K562 (cell line): ENCODE results near the gene LMF2. TPM values are rescaled to one million over a fixed set of nuclear protein-coding genes. Genes with fewer than 3 reads are reported as not detected.

Experiments used
- ATAC-seq: fragments of 200-7000 bp; cut with Tn5 transposase; 3 replicates; pipeline ENCODE4 v1.9.1; 2020; ENCODE audit warnings: moderate library complexity
- BruUV-seq: library from RNA; stranded (reverse); fragments of 400-500 nt; replicated peaks from 2 replicates; lab custom pipeline; 2021; lab: Mats Ljungman, UMichigan
- CTCF ChIA-PET: fragments of 300-600 bp; formaldehyde crosslinking; extraction: SDS; loops from one replicate; lab custom pipeline; 2021; ENCODE audit warnings: low intra/inter-chr PET ratio; lab: Yijun Ruan, JAX
- POLR2A ChIA-PET: fragments of 300-600, 350-650 bp; sonication (Branson Sonifier 250); formaldehyde crosslinking; extraction: SDS; loops from one replicate; lab custom pipeline; 2021; ENCODE audit warnings: antibody characterized with exemption, inconsistent platforms; lab: Yijun Ruan, JAX
- DNase-seq, 4 experiments: peaks; one replicate each; pipeline versions ENCODE4 v3.0.0 to v3.0.0-alpha.2; 2011 to 2018; ENCODE audit warnings: low spot score in 3 of 4, mixed read lengths in 3 of 4; ENCODE audit errors: extremely low read depth in 1 of 4
- FAIRE-seq: peaks from 2 replicates; lab custom pipeline; 2011; peaks lifted over from hg19 to GRCh38; lab: Jason Lieb, UNC
- H2AFZ ChIP-seq: 2 replicates; pipeline ENCODE4 v1.6.0; 2011; ENCODE audit warnings: low read depth, low read length, control low read depth, inconsistent platforms
- H3K27ac ChIP-seq: fragments of 200-600 bp; 3 replicates; pipeline ENCODE4 v1.8.0; 2011; ENCODE audit warnings: low read depth, mild to moderate bottlenecking, control low read depth, inconsistent platforms, low read length, moderate library complexity, mixed read lengths; ENCODE audit errors: extremely low read depth
- H3K27me3 ChIP-seq, 2 experiments: fragments of 300-600 bp in 1 of 2; 2 replicates in 1 of 2; 3 replicates in 1 of 2; pipeline versions ENCODE4 v1.6.0 to v1.8.0; 2011; ENCODE audit warnings: inconsistent platforms in 2 of 2, low read length in 2 of 2, mild to moderate bottlenecking in 1 of 2, mixed read lengths in 1 of 2, moderate library complexity in 1 of 2; ENCODE audit not compliant: control insufficient read depth in 2 of 2, insufficient read depth in 2 of 2
- H3K36me3 ChIP-seq: fragments of 300-600 bp; 3 replicates; pipeline ENCODE4 v1.8.0; 2011; ENCODE audit warnings: mild to moderate bottlenecking, low read length, inconsistent platforms; ENCODE audit not compliant: control insufficient read depth, insufficient read depth
- H3K4me1 ChIP-seq, 2 experiments: fragments of 200-600 bp in 1 of 2; replicated peaks in 1 of 2; 2 replicates in 1 of 2; 3 replicates in 1 of 2; pipeline versions ENCODE4 v1.5.1 to v1.8.0; 2011; ENCODE audit warnings: inconsistent platforms in 2 of 2, low read length in 2 of 2, mild to moderate bottlenecking in 1 of 2, mixed read lengths in 1 of 2, moderate library complexity in 1 of 2; ENCODE audit not compliant: control insufficient read depth in 2 of 2, insufficient read depth in 2 of 2
- H3K4me2 ChIP-seq: 2 replicates; pipeline ENCODE4 v1.6.1; 2011; ENCODE audit warnings: low read length, control low read depth, inconsistent platforms, mixed read lengths; ENCODE audit not compliant: insufficient read depth
- H3K4me3 ChIP-seq: fragments of 200-600 bp; sonication (generic), shearing (Covaris generic); 2 replicates; pipeline ENCODE4 v1.5.1; 2016; ENCODE audit warnings: control low read depth, inconsistent platforms
- H3K79me2 ChIP-seq: fragments of 200-600 bp; 3 replicates; pipeline ENCODE4 v1.8.0; 2011; ENCODE audit warnings: low read length, inconsistent platforms; ENCODE audit not compliant: control insufficient read depth, insufficient read depth
- H3K9ac ChIP-seq, 2 experiments: 2 replicates each; pipeline versions ENCODE4 v1.6.0 to v1.6.1; 2011; ENCODE audit warnings: low read depth in 2 of 2, low read length in 2 of 2, control low read depth in 1 of 2, inconsistent platforms in 1 of 2, mild to moderate bottlenecking in 1 of 2, mixed read lengths in 1 of 2; ENCODE audit not compliant: insufficient read depth in 1 of 2
- H3K9me1 ChIP-seq: one replicate; pipeline ENCODE4 v1.6.0; 2011; ENCODE audit warnings: inconsistent platforms, mild to moderate bottlenecking, low read length, moderate library complexity; ENCODE audit not compliant: control insufficient read depth, insufficient read depth
- H3K9me3 ChIP-seq: replicated peaks from 2 replicates; pipeline ENCODE4 v1.5.1; 2011; ENCODE audit warnings: low read depth, low read length, inconsistent platforms; ENCODE audit not compliant: control insufficient read depth, insufficient read depth
- H4K20me1 ChIP-seq: replicated peaks from 2 replicates; pipeline ENCODE4 v1.6.1; 2011; ENCODE audit warnings: low read length, inconsistent platforms, mixed read lengths; ENCODE audit not compliant: control insufficient read depth, insufficient read depth
- BHLHE40 ChIP-seq: IDR thresholded peaks from 2 replicates; pipeline ENCODE4 v1.6.1; 2011; ENCODE audit warnings: low read length, improper control_type of control experiment
- CREB3L1 ChIP-seq: fragments of 450-650 bp; IDR thresholded peaks from 2 replicates; pipeline ENCODE4 v1.6.1; 2014; ENCODE audit warnings: low read depth, mild to moderate bottlenecking, moderate library complexity, borderline replicate concordance
- FIP1L1 ChIP-seq: fragments of 200-400 bp; formaldehyde crosslinking; IDR thresholded peaks from 2 replicates; pipeline ENCODE4 v1.6.1; 2018; ENCODE audit warnings: mild to moderate bottlenecking, low read depth, low read length; ENCODE audit not compliant: poor library complexity, severe bottlenecking
- HNRNPLL ChIP-seq: fragments of 200-400 bp; formaldehyde crosslinking; IDR thresholded peaks from 2 replicates; pipeline ENCODE4 v1.6.1; 2017; ENCODE audit warnings: low read length, low read depth, mild to moderate bottlenecking; ENCODE audit not compliant: poor library complexity, severe bottlenecking
- ID3 ChIP-seq, 2 experiments: fragments of 250-450 bp in 1 of 2; fragments of 450-650 bp in 1 of 2; sonication (Bioruptor Pico) in 1 of 2; IDR thresholded peaks; 2 replicates each; pipeline versions ENCODE4 v1.6.1 to v1.8.0; 2016 to 2021; ENCODE audit warnings: mild to moderate bottlenecking in 2 of 2, moderate library complexity in 2 of 2, missing compliant biosample characterization in 1 of 2, missing genetic modification characterization in 1 of 2
- KAT7 ChIP-seq: sonication (generic); formaldehyde crosslinking; IDR thresholded peaks from 2 replicates; pipeline ENCODE4 v1.8.0; 2022; ENCODE audit warnings: missing genetic modification reagents, mild to moderate bottlenecking, borderline replicate concordance
- KHSRP ChIP-seq: fragments of 450-650 bp; IDR thresholded peaks from 2 replicates; pipeline ENCODE4 v1.6.1; 2017
- PCBP2 ChIP-seq: fragments of 200-400 bp; formaldehyde crosslinking; IDR thresholded peaks from 2 replicates; pipeline ENCODE4 v1.6.1; 2018; ENCODE audit warnings: low read length, low read depth, mild to moderate bottlenecking, moderate library complexity; ENCODE audit not compliant: poor library complexity, severe bottlenecking
- PHF8 ChIP-seq: fragments of 200-600 bp; sonication (generic); IDR thresholded peaks from 2 replicates; pipeline ENCODE4 v1.6.1; 2012; ENCODE audit warnings: mixed run types, mild to moderate bottlenecking, inconsistent platforms, low read length, moderate library complexity, borderline replicate concordance
- POLR2A ChIP-seq: fragments of 450-650 bp; conservative IDR thresholded peaks from 2 replicates; pipeline ENCODE4 v1.6.1; 2016
- POLR2B ChIP-seq: fragments of 450-650 bp; IDR thresholded peaks from 2 replicates; pipeline ENCODE4 v1.6.1; 2018; ENCODE audit warnings: low read depth; ENCODE audit not compliant: partially characterized antibody
- RB1 ChIP-seq: fragments of 450-650 bp; IDR thresholded peaks from 2 replicates; pipeline ENCODE4 v1.6.1; 2017; ENCODE audit warnings: low read depth, mild to moderate bottlenecking
- TAF1 ChIP-seq: IDR thresholded peaks from 2 replicates; pipeline ENCODE4 v1.6.1; 2011; ENCODE audit warnings: mild to moderate bottlenecking, low read length, moderate library complexity; ENCODE audit not compliant: insufficient read depth, control insufficient read depth, severe bottlenecking; ENCODE audit errors: extremely low read depth
- THRA ChIP-seq: fragments of 450-650 bp; IDR thresholded peaks from 2 replicates; pipeline ENCODE4 v1.6.1; 2017; ENCODE audit warnings: mild to moderate bottlenecking, moderate library complexity
- U2AF2 ChIP-seq: fragments of 200-400 bp; formaldehyde crosslinking; optimal IDR thresholded peaks from 2 replicates; pipeline ENCODE3; 2017; ENCODE audit warnings: low read depth, mild to moderate bottlenecking, low read length
- ZNF12 ChIP-seq: sonication (generic); formaldehyde crosslinking; IDR thresholded peaks from 2 replicates; pipeline ENCODE4 v1.4.0; 2020; ENCODE audit warnings: mild to moderate bottlenecking, missing genetic modification reagents
- ZSCAN29 ChIP-seq: fragments of 450-650 bp; IDR thresholded peaks from 2 replicates; pipeline ENCODE4 v1.6.1; 2017
- WGBS: fragments of 100-300 bp; shearing (Covaris generic); methylation state at CpG from one replicate; pipeline ENCODE4 v1.1.6; 2016; ENCODE audit warnings: low coverage, mixed read lengths; ENCODE audit not compliant: insufficient coverage; ENCODE audit errors: missing lambda C conversion rate; 5-methylcytosine and 5-hydroxymethylcytosine counted together
- in situ Hi-C: fragments of 300-500 bp; cut with MboI; formaldehyde crosslinking; loops from 4 replicates; pipeline ENCODE4 v1.15.0; 2018; ENCODE audit warnings: inconsistent platforms, mixed read lengths
- intact Hi-C: fragments of 100-400 bp; cut with micrococcal nuclease; formaldehyde crosslinking; loops from 2 replicates; pipeline ENCODE4 v1.14.2; 2022
- polyA plus RNA-seq, 8 experiments: library from polyadenylated mRNA; depleted of rRNA in 4 of 8; stranded (reverse) in 5 of 8; unstranded in 3 of 8; fragments of >200 nt; fragmentation: Nextera tagmentation in 2 of 8; fragmentation: Illumina TruSeq in 1 of 8; extraction: Ambion mirVana in 2 of 8; extraction: Trizol in 1 of 8; gene quantifications; 2 replicates each; pipeline versions ENCODE4 v1.2.1 to v1.2.3, GENCODE V29; 2011 to 2014; ENCODE audit warnings: inconsistent platforms in 1 of 8, missing spikeins in 1 of 8
- total RNA-seq, 7 experiments: library from RNA; depleted of rRNA in 6 of 7; stranded (reverse); fragments of >200 nt in 6 of 7; fragmentation: Illumina TruSeq in 2 of 7; extraction: Trizol in 2 of 7; gene quantifications; 2 replicates each; pipeline versions ENCODE4 v1.2.1 to v1.2.3, GENCODE V29; 2011 to 2021; ENCODE audit warnings: low replicate concordance in 1 of 7

The LMF2 gene
- total and polyA plus RNA-seq, 9 of the 15 experiments (the other 6 are each of a cell fraction or from before 2014, with no cell fraction given): 0.08 to 37.1 (median 7.6) TPM

GRCh38 chr22:50525104-50525857 is 17.8 kb upstream of the LMF2 start, which contains the start of gene SCO2:
SCO2 (minus strand) TSS chr22:50525598; CDS start chr22:50524411, 1,187 bp downstream.
- Histone ChIP-seq H3K4me2 (peak within 1 kb of the TSS; percentile 88), H3K9me3 (no peaks in the 10 kb centered on the region), H3K27me3 (no peaks in the 10 kb centered on the region), H3K9ac (peak within 1 kb of the TSS; percentile 86 to 96), H3K79me2 (peaks cover 34% of the 10 kb centered on the region), H3K27ac (peak within 1 kb of the TSS; percentile 89), H3K4me3 (peak within 1 kb of the TSS; percentile 71), H4K20me1 (peaks cover 12% of the 10 kb centered on the region; the same call in 1 of the 2 replicates), H3K9me1 (no peaks in the 10 kb centered on the region), H2AFZ (peak within 1 kb of the TSS; percentile 82), H3K4me1 (peaks cover 8 to 64% of the 10 kb centered on the region in 2 experiments; a peak in 4 of 5 replicates), H3K36me3 (peaks cover 40% of the 10 kb centered on the region; the same call in 1 of the 3 replicates)
- peak; percentile 86 for FAIRE-seq
- intact Hi-C loops: loop anchor here (5.0 kb wide), 1 partner anchor 37 kb away; the partner anchor contains the start of gene SYCE3
- BruUV-seq: TSS peak; percentile 76
- ATAC-seq: peak; percentile 80
- peak; percentile 92 to 97 (median 94) for DNase-seq
- under 1% methylated on average over 32 of the region's 84 CpGs for WGBS
- POLR2A ChIA-PET: interaction anchor here (0.6 to 5.3 kb wide), 10 partner anchors 11 to 283 kb away, joined by 3 to 65 read pairs (median 4); partner anchors contain the start of genes CHKB, KLHDC7B, LMF2 and NCAPH2
- CTCF ChIA-PET: interaction anchor here (1.2 kb wide), 1 partner anchor 50 kb away, joined by 3 read pairs; no protein-coding TSS in a partner anchor
- in situ Hi-C loops: no loop called here
- TF ChIP-seq KHSRP: no peak
- no peak for TF ChIP-seq U2AF2
- TF ChIP-seq CREB3L1: no peak; the same call in 1 of the 2 replicates
- TF ChIP-seq POLR2A: peak; percentile 88
- TF ChIP-seq ZNF12 (CRISPR knock-in tag): no peak
- no peak for TF ChIP-seq ID3 (CRISPR knock-in tag; IDR thresholded peaks at IDR 0.05)
- peak; percentile 70; the same call in 1 of the 2 replicates for TF ChIP-seq ID3 (tag; IDR thresholded peaks at IDR 0.05)
- peak; percentile 92 for TF ChIP-seq POLR2B
- no peak for TF ChIP-seq ZSCAN29
- no peak for TF ChIP-seq PCBP2
- no peak for TF ChIP-seq THRA
- TF ChIP-seq RB1: peak; percentile 62; the same call in 1 of the 2 replicates
- peak; percentile 88 for TF ChIP-seq BHLHE40
- peak; percentile 67 for TF ChIP-seq TAF1
- TF ChIP-seq KAT7 (CRISPR knock-in tag): 0 out of 2 replicates have a peak, but pooled peaks have one; percentile 25
- peak; percentile 8 for TF ChIP-seq HNRNPLL
- peak; percentile 82 for TF ChIP-seq FIP1L1
- peak; percentile 74; the same call in 1 of the 2 replicates for TF ChIP-seq PHF8
